Suprapubic skin (tissue), 4 donors: Measurements from ENCODE around the gene POLQ. TPM values are rescaled to one million over a fixed set of nuclear protein-coding genes. Genes with fewer than 3 reads are reported as not detected.
"Not testable (repeated sequence)": the region's sequence is repeated elsewhere in the genome, so short reads cannot be mapped to it uniquely, and the experiment has no call there.

Experiments used
- DNase-seq, 2 donors: peaks; one replicate each; pipeline ENCODE4 v3.0.0-alpha.2; 2019; ENCODE audit warnings: low spot score in 2 of 2
- H3K27ac ChIP-seq: fragments of 200-600 bp; sonication (generic); one replicate; pipeline ENCODE4 v1.5.1; 2019
- H3K27me3 ChIP-seq: fragments of 200-600 bp; sonication (generic); one replicate; pipeline ENCODE4 v1.5.1; 2019
- H3K36me3 ChIP-seq: fragments of 200-600 bp; sonication (generic); one replicate; pipeline ENCODE4 v1.5.1; 2019
- H3K4me1 ChIP-seq: fragments of 200-600 bp; sonication (generic); one replicate; pipeline ENCODE4 v1.5.1; 2019
- H3K4me3 ChIP-seq: fragments of 200-600 bp; sonication (generic); one replicate; pipeline ENCODE4 v1.5.1; 2019; ENCODE audit warnings: mild to moderate bottlenecking
- H3K9me3 ChIP-seq: fragments of 200-600 bp; sonication (generic); one replicate; pipeline ENCODE4 v1.5.1; 2019
- EP300 ChIP-seq: sonication (generic); formaldehyde crosslinking; IDR thresholded peaks from one replicate; pipeline ENCODE4 v1.6.1; 2017; ENCODE audit warnings: antibody characterized with exemption
- POLR2A ChIP-seq, 2 donors: fragments of 450-650 bp; IDR thresholded peaks; one replicate each; pipeline ENCODE4 v1.6.1; 2017; ENCODE audit warnings: antibody characterized with exemption in 2 of 2, mild to moderate bottlenecking in 2 of 2, moderate library complexity in 2 of 2
- POLR2AphosphoS5 ChIP-seq, 3 donors: sonication (generic); formaldehyde crosslinking; IDR thresholded peaks; one replicate each; pipeline ENCODE4 v1.6.1; 2017; ENCODE audit warnings: antibody characterized with exemption in 3 of 3
- WGBS: methylation state at CpG from one replicate; pipeline ENCODE4 v1.1.5; 2018; 5-methylcytosine and 5-hydroxymethylcytosine counted together
- total RNA-seq, 4 donors: library from RNA; depleted of rRNA; stranded (reverse); fragments of >200 nt; gene quantifications; one replicate each; pipeline ENCODE4 v1.1.0, GENCODE V29; 2016
- TF ChIP-seq, protein P1 (sequence below), 2 donors: fragments of 200-600 bp in 1 of 2; fragments of 450-650 bp in 1 of 2; sonication (generic) in 1 of 2; IDR thresholded peaks; one replicate each; pipeline ENCODE4 v1.5.1; 2016 to 2019; ENCODE audit warnings: antibody characterized with exemption in 2 of 2, mild to moderate bottlenecking in 1 of 2, moderate library complexity in 1 of 2

POLQ gene
- total RNA-seq, 4 donors from 2014 or later = 0.76 to 2.4 (median 0.84) TPM

DNA sequence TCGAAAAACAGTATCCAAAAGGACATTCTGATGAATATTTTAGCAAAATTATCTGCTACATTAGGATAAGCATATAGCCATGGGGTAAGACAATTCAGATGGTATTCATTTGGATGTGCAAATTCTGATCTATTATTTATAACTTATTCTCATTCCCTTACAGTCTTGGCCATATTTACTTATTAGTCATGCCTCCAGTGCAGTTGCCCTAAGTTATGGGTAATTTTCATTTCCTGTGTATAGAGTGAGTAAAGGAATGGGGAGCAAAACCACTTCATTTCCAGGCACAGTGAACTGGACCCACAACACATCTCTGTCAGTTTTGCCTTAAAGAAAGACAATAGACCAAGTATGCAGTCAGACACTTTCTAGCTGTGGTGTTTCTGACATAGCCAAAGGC, 134.3 kb downstream of the POLQ start:
- no peaks in the 10 kb centered on the region for H3K36me3 ChIP-seq
- whole genome bisulfite sequencing = 86% methylated on average over 1 of the region's 1 CpG
- no peak overlapping the region for H3K27ac ChIP-seq

DNA sequence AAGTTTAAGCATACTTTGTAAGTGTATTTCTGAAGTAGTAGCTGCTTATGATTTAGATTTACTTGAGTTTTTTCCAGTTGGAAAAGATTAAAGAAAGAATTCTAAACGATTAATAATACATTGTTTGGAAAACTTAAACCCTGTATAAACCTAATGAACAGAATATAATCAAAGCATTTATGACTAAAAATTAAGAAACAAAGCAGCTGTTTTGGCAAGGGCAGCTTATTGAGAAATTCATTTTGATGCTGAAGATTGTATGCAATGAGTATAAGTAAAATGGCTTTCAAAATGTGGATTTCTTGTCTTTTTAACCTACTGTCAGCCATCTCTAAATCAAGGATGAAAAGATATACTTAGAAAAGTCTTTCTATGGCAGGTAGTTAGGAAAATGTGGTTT, 140.2 kb downstream of the POLQ start:
- TF ChIP-seq EP300 (no peak), POLR2A (IDR thresholded peaks at IDR 0.05) (no peak), POLR2AphosphoS5 (IDR thresholded peaks at IDR 0.05) (no peak)
- TF ChIP-seq, protein P1, sequence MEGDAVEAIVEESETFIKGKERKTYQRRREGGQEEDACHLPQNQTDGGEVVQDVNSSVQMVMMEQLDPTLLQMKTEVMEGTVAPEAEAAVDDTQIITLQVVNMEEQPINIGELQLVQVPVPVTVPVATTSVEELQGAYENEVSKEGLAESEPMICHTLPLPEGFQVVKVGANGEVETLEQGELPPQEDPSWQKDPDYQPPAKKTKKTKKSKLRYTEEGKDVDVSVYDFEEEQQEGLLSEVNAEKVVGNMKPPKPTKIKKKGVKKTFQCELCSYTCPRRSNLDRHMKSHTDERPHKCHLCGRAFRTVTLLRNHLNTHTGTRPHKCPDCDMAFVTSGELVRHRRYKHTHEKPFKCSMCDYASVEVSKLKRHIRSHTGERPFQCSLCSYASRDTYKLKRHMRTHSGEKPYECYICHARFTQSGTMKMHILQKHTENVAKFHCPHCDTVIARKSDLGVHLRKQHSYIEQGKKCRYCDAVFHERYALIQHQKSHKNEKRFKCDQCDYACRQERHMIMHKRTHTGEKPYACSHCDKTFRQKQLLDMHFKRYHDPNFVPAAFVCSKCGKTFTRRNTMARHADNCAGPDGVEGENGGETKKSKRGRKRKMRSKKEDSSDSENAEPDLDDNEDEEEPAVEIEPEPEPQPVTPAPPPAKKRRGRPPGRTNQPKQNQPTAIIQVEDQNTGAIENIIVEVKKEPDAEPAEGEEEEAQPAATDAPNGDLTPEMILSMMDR (IDR thresholded peaks at IDR 0.05) = no peak
- no peak for DNase-seq
- WGBS = 76% methylated on average over 1 of the region's 1 CpG
- Histone ChIP-seq H3K9me3 (no peaks in the 10 kb centered on the region), H3K27me3 (no peaks in the 10 kb centered on the region), H3K4me1 (no peaks in the 10 kb centered on the region), H3K4me3 (no peak overlapping the region), H3K27ac (no peak overlapping the region), H3K36me3 (no peaks in the 10 kb centered on the region)

More for the DNA sequence above, 134.3 kb downstream of the POLQ start:
- no peaks in the 10 kb centered on the region for H3K9me3 ChIP-seq
- no peak for DNase-seq
- TF ChIP-seq POLR2A (IDR thresholded peaks at IDR 0.05) (no peak), EP300 (no peak), POLR2AphosphoS5 (IDR thresholded peaks at IDR 0.05) (no peak)
- TF ChIP-seq, protein P1 (IDR thresholded peaks at IDR 0.05) = no peak
- H3K4me3 ChIP-seq = no peak overlapping the region
- no peaks in the 10 kb centered on the region for H3K4me1 ChIP-seq
- H3K27me3 ChIP-seq = no peaks in the 10 kb centered on the region

DNA sequence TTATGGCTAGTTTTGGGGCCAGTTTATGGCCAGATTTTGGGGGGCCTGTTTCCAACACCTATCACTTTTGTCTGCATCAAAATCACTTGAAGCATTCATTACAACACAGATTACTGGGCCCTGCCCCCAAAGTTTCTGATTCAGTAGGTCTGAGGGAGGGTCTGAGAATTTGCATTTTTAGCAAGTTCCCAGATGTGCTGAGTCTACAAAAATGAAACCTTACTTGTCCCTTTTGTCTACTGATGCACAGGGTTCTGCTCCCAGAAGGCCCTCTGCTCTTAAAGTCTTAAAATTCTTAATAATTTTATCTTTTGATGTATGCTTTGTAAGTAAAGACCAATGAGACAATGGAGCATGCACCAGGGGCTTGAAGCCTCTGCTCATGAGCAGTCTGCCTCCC, 146.0 kb downstream of the POLQ start:
- H3K9me3 ChIP-seq = no peaks in the 10 kb centered on the region
- DNase-seq = no peak
- H3K4me1 ChIP-seq = no peaks in the 10 kb centered on the region
- H3K4me3 ChIP-seq = no peak overlapping the region
- no peaks in the 10 kb centered on the region for H3K36me3 ChIP-seq
- TF ChIP-seq, protein P1 (IDR thresholded peaks at IDR 0.05) = no peak
- TF ChIP-seq EP300 (no peak), POLR2A (IDR thresholded peaks at IDR 0.05) (no peak), POLR2AphosphoS5 (IDR thresholded peaks at IDR 0.05) (no peak)
- no peaks in the 10 kb centered on the region for H3K27me3 ChIP-seq
- no peak overlapping the region for H3K27ac ChIP-seq

DNA sequence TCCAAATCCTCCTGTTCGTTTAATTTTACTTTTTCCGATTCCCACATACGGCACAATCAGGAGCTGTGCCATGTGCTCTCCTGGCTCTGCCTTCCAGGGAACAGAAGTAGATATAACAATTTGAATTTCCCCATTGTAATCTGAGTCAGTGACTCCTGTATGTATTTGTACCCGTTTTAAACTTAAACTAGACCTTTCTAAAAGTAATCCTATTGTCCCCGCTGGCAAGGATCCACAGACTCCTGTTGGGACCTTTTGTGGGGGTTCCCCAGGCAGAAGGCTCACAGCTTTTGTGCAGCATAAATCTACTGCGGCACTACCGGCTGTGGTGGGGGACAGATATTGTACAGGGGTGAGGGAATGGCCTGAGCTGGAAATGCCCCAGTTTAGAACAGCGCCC, 147.7 kb downstream of the POLQ start:
- not testable (repeated sequence) for H3K36me3 ChIP-seq, DNase-seq, H3K4me3 ChIP-seq, H3K27me3 ChIP-seq, H3K27ac ChIP-seq, H3K9me3 ChIP-seq, H3K4me1 ChIP-seq
- WGBS = 70% methylated on average over 8 of the region's 8 CpGs

DNA sequence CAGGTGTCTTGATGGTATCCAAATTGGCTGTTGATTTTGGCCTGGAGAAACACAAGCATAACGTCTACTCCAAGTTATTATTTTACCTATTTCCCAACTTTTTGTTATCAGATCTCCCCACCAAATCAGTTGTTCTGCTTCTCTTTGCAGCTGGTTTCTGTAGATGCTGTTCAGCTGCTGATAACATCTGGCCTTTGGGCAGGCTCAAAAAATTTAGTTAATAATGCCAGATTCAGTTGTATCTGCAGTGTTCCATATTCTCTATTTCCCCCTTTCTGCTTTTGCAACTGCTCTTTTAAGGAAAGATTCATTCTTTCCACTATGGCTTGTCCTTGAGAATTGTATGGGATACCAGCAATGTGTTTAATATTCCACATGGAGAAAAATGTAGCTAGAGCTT, 149.8 kb downstream of the POLQ start:
- not testable (repeated sequence) for H3K9me3 ChIP-seq, H3K4me1 ChIP-seq, DNase-seq, H3K4me3 ChIP-seq, H3K27me3 ChIP-seq, H3K27ac ChIP-seq, H3K36me3 ChIP-seq
- WGBS = no CpG with 5 or more reads among the region's 1 CpG

DNA sequence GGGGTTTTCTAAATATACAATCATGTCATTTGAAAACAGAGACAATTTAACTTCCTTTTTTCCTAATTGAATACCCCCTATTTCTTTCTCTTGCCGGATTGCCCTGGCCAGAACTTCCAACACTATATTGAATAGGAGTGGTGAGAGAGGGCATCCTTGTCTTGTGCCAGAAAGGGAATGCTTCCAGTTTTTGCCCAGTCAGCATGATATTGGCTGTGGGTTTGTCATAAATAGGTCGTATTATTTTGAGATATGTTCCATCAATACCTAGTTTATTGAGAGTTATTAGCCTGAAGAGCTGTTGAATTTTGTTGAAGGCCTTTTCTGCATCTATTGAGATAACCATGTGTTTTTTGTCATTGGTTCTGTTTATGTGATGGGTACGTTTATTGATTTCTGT, 157.5 kb downstream of the POLQ start:
- H3K4me3 ChIP-seq, DNase-seq, H3K36me3 ChIP-seq, H3K27me3 ChIP-seq, H3K27ac ChIP-seq, H3K9me3 ChIP-seq, H3K4me1 ChIP-seq: not testable (repeated sequence)
- 81% methylated on average over 3 of the region's 3 CpGs for WGBS

Other genes with a start within 250 kb of the POLQ start
- gene ARGFX, start 22.0 kb upstream of the POLQ start, total RNA-seq = not detected
- under 1 TPM in 1 of 4 donors, not detected in 3; 0.11 TPM for gene FBXO40, start 47.4 kb upstream of the POLQ start, total RNA-seq
- 10 to 100 TPM in 3 of 4 donors, 1 to 10 TPM in 1; 7.2 to 20.3 (median 11.8) TPM for gene HCLS1, start 114.9 kb upstream of the POLQ start, total RNA-seq
- gene GOLGB1, start 203.8 kb upstream of the POLQ start, total RNA-seq = 10 to 100 TPM; 39.3 to 98.4 (median 53.5) TPM